Suppressor macrophage treated with lipopolysaccharide for 4 hours (primary cell): Measurements from ENCODE around the gene NIT1.
A peak's percentile ranks its signal among the peaks of the same experiment; 100 is the strongest.

ENCODE experiments used
- DNase-seq: peaks from one replicate; pipeline ENCODE4 v3.0.0-alpha.2; 2020

NIT1 gene

DNA sequence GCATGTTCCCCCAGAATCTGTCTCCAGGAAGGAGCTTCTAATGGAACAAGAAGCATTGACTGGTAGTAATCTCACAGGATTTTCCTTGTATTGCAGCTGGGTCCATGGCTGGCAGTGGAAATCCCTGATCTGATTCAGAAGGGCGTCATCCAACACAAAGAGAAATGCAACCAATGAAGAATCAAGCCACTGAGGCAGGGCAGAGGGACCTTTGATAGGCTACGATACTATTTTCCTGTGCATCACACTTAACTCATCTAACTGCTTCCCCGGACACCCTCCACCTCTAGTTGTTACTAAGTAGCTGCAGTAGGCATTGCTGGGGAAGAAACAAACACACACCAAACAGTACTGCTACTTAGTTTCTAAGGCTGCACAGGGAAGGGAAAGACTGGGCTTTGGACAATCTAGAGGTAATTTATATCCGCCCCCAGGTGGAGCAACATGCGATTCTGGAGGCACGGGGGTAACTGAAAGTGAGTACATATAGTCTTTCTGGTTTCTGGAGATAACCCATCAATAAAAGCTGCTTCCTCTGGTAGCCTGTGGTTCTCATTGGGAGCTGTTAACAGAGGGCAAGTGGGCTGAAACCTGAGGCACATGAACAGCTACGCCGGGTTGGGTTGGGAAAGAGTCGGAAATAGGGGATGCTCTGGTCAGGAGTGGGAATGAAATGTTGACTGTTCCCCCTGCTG, 40.6 kb downstream of the NIT1 start:
- DNase-seq, result no peak

DNA sequence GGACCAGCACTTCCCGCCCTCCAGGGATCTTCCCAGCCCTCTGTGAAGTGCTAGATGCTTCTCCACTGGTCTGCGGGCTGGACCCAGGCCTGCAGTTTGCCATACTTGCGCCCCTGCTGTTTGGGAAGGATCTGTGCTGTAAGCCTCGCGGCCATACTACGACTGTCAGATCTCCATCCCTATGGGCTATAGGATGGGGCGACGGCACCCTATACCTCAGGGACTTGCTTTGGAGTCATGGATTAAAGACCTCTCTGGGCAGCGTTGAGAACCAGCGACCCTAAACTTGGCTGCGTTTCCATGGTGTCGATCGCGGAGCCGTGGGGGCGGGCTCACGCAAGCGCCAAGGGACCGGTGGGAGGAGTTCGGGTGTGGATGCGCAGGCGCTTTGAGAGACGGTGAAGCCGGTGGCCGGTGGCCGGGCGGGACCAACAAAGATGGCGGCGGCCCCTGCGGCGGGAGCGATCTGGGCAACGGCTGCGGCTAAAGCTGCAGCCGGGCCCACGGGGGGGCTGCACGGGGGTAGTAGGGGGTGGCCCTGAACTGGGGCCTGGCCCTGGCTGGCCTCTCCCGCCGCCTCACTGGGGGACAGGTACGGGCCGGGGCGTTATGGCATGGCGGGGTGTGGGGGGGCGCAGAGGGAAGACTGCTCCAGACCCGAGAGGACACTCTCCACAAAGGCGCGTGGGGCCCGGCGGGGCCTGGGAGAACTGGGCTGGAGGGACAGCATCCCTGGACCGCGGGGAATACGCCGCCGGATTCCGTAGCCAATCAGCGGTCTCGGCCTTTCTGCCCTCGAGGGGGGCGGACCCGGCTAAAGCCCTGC, 41.4 kb downstream of the NIT1 start, which contains the start of gene USP21:
USP21 (plus strand) TSS at position 414 of the 826 bp plus-strand sequence. CDS start 1,141 bp downstream, outside the sequence.
- peak; percentile 94 for DNase-seq

DNA sequence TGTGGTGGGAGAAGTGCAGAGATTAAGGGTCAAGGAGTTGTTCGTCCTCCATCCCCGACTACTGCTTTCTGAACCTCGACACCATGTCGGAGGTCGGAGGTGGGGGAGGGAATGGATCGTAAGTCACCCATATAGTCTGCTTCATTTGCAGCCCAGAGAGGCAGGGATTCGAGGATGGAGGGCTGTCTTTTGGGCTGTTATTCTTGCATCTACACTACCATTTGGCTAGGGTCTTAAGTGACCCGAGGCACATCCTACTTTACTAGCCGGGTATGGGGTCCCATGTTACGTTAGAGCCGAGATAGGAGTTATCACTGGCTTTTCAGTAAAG, 42.0 kb downstream of the NIT1 start:
- no peak for DNase-seq

DNA sequence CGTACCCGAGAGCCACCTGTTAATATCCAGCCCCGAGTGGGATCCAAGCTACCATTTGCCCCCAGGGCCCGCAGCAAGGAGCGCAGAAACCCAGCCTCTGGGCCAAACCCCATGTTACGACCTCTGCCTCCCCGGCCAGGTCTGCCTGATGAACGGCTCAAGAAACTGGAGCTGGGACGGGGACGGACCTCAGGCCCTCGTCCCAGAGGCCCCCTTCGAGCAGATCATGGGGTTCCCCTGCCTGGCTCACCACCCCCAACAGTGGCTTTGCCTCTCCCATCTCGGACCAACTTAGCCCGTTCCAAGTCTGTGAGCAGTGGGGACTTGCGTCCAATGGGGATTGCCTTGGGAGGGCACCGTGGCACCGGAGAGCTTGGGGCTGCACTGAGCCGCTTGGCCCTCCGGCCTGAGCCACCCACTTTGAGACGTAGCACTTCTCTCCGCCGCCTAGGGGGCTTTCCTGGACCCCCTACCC, 42.8 kb downstream of the NIT1 start:
- DNase-seq, result no peak

DNA sequence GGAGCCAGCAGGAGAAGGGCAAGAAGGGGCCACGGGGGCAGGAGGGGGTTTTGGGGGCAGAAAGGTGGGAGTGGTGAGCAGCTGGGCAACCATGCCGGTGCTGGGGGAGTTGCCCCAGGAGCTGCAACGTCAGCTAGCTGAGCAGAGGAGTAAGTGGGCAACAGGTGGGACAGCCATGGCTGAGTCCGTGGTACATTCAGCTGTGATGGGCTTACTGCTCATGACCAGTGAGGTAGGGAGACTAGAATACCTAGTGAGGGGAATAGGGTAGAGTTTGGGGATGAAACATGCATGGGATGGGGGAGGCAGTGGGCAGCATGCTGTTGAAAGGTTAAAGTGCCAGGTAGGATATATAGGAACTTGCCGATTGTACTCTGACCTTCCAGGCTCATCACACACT, 43.7 kb downstream of the NIT1 start:
- no peak for DNase-seq

DNA sequence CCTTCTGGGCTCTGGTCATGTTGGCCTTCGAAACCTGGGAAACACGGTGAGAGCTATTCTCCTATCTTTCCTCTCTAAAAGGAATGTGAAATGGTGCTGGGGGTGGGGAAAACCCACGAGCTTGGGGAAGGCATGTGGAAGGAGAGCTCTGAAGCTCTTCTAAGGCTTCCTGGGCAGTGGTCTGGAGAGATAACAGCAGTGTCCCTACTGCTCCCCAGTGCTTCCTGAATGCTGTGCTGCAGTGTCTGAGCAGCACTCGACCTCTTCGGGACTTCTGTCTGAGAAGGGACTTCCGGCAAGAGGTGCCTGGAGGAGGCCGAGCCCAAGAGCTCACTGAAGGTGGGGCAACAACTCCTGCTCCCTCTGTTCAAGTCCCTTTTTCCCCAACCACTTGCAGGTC, 44.1 kb downstream of the NIT1 start:
- no peak for DNase-seq

DNA sequence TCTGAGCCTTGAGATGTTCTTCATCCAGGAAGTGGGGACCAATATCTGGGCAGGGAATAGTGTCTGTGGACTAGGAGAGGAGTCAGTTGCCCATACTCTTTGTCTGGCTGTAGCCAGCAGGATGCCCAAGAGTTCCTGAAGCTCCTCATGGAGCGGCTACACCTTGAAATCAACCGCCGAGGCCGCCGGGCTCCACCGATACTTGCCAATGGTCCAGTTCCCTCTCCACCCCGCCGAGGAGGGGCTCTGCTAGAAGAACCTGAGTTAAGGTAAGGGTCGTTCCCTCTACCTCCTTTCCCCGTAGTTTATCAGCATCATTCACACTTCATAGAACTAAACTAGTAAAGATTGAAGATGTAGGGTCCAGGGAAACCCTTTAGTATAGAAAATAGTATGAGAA, 44.9 kb downstream of the NIT1 start:
- no peak for DNase-seq

DNA sequence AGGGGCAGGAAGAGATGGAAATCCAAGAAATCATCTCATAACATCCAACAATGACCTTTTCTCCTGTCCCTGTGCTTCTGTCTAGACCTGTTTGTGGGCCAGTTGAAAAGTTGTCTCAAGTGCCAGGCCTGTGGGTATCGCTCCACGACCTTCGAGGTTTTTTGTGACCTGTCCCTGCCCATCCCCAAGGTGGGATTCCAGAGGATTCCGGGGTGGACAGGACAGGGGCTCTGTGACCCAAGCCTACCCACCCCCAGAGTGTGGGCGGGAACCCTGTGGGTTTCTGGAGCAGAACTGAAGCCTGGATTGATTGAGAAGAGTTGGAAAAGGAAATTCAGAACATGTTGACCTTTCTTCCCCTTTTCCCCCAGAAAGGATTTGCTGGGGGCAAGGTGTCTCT, 45.9 kb downstream of the NIT1 start:
- no peak for DNase-seq

DNA sequence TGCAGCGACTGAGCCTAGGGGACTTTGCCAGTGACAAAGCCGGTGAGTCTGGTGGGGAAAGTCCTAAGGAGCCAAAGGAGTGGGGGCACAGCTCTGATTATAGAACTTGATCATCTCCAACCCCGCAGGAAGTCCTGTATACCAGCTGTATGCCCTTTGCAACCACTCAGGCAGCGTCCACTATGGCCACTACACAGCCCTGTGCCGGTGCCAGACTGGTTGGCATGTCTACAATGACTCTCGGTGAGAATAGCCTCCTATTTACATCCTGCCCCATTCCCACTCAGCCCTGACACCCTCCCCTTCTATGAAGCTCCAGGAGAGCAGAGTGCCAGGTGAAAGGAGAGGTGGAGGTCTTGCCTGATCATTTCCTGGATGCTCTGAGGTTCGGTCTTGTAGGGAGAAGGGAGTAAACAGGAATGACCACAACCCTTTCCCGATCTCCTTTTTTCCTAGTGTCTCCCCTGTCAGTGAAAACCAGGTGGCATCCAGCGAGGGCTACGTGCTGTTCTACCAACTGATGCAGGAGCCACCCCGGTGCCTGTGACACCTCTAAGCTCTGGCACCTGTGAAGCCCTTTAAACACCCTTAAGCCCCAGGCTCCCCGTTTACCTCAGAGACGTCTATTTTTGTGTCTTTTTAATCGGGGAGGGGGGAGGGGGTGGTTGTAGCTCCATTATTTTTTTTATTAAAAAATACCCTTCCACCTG, 47.2 kb downstream of the NIT1 start:
- no peak for DNase-seq

DNA sequence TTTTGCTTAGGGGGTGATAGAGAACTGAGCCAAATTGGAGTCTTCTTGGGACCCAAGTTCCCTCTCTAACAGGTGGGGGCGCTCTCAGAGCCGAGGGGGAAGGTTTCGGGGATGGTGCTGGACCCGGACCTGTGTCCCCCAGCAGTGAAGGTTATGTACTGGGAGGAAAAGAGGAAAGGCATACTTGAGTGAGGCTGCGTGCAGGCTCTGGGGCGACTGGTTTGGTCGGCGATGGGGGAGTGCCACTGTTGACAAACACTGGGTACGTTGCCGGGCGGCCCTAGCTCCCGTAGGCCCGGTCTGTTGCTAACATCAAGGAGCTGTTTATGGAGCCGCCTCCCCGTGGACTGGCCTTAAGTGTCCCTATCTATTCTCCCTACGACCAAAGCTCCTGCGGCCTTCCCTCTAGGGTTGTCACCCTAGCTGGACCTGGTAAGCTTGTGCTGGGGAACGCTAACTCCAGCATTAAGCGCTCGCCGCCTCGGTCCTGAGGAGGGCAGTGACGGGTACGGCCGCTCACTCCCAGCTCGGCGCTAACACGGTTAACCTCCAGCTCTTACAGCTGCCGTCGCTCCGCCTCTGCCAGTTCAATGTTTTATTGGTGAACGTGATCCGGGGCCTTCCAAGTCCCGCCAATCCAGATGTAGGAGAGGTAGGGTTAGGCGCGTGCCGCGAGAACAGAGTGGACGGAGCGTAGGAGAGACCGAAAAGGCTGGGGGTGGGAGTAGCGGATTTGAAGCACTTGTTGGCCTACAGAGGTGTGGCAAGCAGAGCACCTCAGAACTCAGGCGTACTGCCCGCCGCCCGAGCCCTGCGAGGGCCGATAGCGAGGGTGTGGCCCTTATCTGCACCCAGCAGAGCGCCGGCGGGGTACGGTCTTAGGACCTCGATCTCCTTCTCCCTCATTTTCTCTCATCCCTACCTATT, 48.1 kb downstream of the NIT1 start, which contains the start of gene PPOX:
PPOX (plus strand) TSS at position 685 of the 927 bp plus-strand sequence. CDS start 422 bp downstream, outside the sequence.
- peak; percentile 97 for DNase-seq

DNA sequence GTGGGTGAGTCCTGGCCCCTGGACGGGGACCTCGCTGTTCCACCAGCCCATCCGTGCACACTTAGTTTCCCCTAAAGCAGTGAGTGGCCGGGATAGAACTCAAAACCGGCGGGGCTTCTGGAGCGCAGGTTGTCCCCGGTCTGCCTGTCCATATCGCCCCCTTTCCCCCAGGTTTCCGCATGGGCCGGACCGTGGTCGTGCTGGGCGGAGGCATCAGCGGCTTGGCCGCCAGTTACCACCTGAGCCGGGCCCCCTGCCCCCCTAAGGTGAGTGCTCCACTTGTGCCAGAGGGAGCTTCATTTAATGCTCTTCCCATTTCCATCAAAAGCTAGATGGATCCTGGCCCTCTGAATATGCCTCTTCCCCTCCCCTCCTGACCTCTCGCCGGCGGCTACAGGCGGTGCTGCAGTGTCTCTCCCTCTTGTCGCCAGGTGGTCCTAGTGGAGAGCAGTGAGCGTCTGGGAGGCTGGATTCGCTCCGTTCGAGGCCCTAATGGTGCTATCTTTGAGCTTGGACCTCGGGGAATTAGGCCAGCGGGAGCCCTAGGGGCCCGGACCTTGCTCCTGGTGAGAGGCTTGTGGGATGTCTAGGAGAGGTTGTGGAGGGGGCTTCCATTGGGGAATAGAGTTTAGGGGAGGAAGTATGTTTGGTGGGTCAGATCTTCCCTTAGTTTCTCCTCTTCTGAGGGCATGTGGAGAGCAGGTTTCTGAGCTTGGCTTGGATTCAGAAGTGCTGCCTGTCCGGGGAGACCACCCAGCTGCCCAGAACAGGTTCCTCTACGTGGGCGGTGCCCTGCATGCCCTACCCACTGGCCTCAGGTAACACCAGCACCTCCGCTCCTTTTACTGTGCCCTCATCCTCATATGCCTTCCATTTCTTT, 49.0 kb downstream of the NIT1 start:
- no peak for DNase-seq

DNA sequence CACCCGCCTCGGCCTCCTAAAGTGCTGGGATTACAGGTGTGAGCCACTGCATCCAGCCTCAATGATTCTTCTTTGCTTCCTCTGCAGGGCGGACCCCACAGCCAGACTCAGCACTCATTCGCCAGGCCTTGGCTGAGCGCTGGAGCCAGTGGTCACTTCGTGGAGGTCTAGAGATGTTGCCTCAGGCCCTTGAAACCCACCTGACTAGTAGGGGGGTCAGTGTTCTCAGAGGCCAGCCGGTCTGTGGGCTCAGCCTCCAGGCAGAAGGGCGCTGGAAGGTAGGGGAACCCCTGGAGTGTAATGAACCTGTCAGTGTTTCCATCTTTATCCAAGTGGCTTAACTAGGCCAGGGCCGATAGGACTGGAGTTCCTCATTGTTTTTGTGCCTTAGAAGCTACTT, 51.0 kb downstream of the NIT1 start:
- DNase-seq, result no peak
